ENCODE results near the gene CDK16. TPM values are rescaled to one million over a fixed set of nuclear protein-coding genes. Genes with fewer than 3 reads are reported as not detected.

Gene CDK16
- total and polyA plus RNA-seq, 9 of the 15 experiments (the other 6 are each of a cell fraction or from before 2014, with no cell fraction given), result 3.9 to 104 (median 57.5) TPM

- H3K9me3 ChIP-seq (replicated peaks; ENCODE audit: control insufficient read depth, insufficient read depth, low read depth, low read length), result no peaks in the 10 kb centered on the region
- peaks cover 78% of the 10 kb centered on the region for H3K36me3 ChIP-seq (ENCODE audit: control insufficient read depth, insufficient read depth, low read length)
- 0 out of 2 replicates have a peak, but pooled peaks cover 5% of the 10 kb centered on the region for H4K20me1 ChIP-seq (replicated peaks; ENCODE audit: control insufficient read depth, insufficient read depth, low read length)
- POLR2A ChIA-PET, result interaction anchor here (0.9 to 1.0 kb wide), 3 partner anchors 11 to 16 kb away, joined by 3 to 4 read pairs (median 4); no protein-coding TSS in a partner anchor
- intact Hi-C loops (cut with micrococcal nuclease) (no loop called here), in situ Hi-C loops (cut with MboI) (no loop called here)
- H3K9ac ChIP-seq (ENCODE audit: insufficient read depth in 1 of 2, low read depth in 2 of 2, low read length in 2 of 2), result no peak overlapping the region
- TF ChIP-seq SMAD3 (CRISPR knock-in tag; conservative IDR thresholded peaks at IDR 0.05), result no peak
- no peak for TF ChIP-seq ETV5 (CRISPR knock-in tag; IDR thresholded peaks at IDR 0.05; ENCODE audit: low read depth)
- TF ChIP-seq CEBPG (CRISPR knock-in tag; IDR thresholded peaks at IDR 0.05), result no peak
- peak in 1 of 2 experiments; percentile 51; a peak in 1 of 4 replicates for TF ChIP-seq CEBPG (tag; conservative IDR thresholded peaks at IDR 0.05 in 1 of 2, IDR thresholded peaks at IDR 0.05 in 1 of 2)
- TF ChIP-seq ZNF584 (CRISPR knock-in tag; IDR thresholded peaks at IDR 0.05; ENCODE audit: low read depth), result 0 out of 2 replicates have a peak, but pooled peaks have one; percentile 75
- no peak for TF ChIP-seq PTRF (tag; IDR thresholded peaks at IDR 0.05)
- no peak for TF ChIP-seq HDAC2 (IDR thresholded peaks at IDR 0.05)
- FAIRE-seq (no peak), ATAC-seq (no peak), DNase-seq (ENCODE audit: extremely low read depth in 1 of 4, low spot score in 3 of 4) (no peak)
- CTCF ChIA-PET (ENCODE audit: low intra/inter-chr PET ratio), result no interaction called here
- no peaks in the 10 kb centered on the region for H3K79me2 ChIP-seq (ENCODE audit: control insufficient read depth, insufficient read depth, low read length)
- H3K4me2 ChIP-seq (ENCODE audit: insufficient read depth, low read length), result no peak overlapping the region
- H2AFZ ChIP-seq (ENCODE audit: low read depth, low read length), result no peak overlapping the region
- no TSS peak for BruUV-seq (replicated peaks)
- H3K9me1 ChIP-seq (ENCODE audit: control insufficient read depth, insufficient read depth, low read length), result no peaks in the 10 kb centered on the region
- 92% methylated on average over 9 of the region's 12 CpGs for WGBS (ENCODE audit: insufficient coverage, low coverage, missing lambda C conversion rate)
- H3K27me3 ChIP-seq (ENCODE audit: control insufficient read depth in 2 of 2, insufficient read depth in 2 of 2, low read length in 2 of 2), result no peaks in the 10 kb centered on the region
- no peak overlapping the region for H3K4me3 ChIP-seq
- peaks cover 4 to 6% of the 10 kb centered on the region in 2 experiments; a peak in 3 of 5 replicates for H3K4me1 ChIP-seq (replicated peaks in 1 of 2; ENCODE audit: control insufficient read depth in 2 of 2, insufficient read depth in 2 of 2, low read length in 2 of 2)
- no peak overlapping the region for H3K27ac ChIP-seq (ENCODE audit: extremely low read depth, low read depth, low read length)
Observed at GRCh38 chrX:47212381-47213293, 5.8 kb upstream of the CDK16 start.
